Measurements from ENCODE around the gene DIP2A. TPM values are rescaled to one million over a fixed set of nuclear protein-coding genes. Genes with fewer than 3 reads are reported as not detected.

The DIP2A gene
- total and polyA plus RNA-seq, 2 experiments from 2014 or later = 19.8 to 24.6 TPM

DNA sequence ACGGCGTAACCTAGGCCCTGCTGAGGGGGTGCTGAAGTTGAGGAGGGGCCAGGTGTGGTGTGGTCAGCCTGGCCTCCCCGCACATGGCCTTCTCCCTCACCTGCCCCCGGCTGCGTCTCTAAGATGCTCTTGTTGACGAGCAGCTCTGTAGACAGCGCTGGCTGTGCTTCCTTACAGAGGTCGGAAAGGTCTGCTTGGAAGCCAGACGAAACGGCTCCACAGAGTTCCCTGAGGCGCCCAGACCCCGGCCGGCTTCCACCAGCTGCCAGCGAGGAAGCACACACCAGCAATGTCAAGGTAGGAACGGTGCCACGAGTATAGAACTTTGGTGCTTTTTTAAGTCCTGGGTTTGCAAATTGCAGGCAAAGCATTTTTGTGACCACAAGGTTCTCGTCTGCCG lies 18.8 kb upstream of the DIP2A start:
- H4K20me1 ChIP-seq (ENCODE audit: insufficient read depth, poor library complexity, severe bottlenecking) = no peaks in the 10 kb centered on the region
- 94% methylated on average over 18 of the region's 18 CpGs for WGBS (ENCODE audit: low lambda C conversion rate, missing lambda C conversion rate)
- H3K27ac ChIP-seq = no peak overlapping the region
- H3K4me3 ChIP-seq = no peak overlapping the region
- DNase-seq (ENCODE audit: low spot score) = no peak
- H3K36me3 ChIP-seq (replicated peaks; ENCODE audit: insufficient read depth, low read depth) = no peaks in the 10 kb centered on the region
- H3K79me2 ChIP-seq = no peaks in the 10 kb centered on the region
- H2AFZ ChIP-seq = no peak overlapping the region
- no peak for TF ChIP-seq EZH2 (IDR thresholded peaks at IDR 0.05; ENCODE audit: borderline replicate concordance)
- TF ChIP-seq, protein P1, sequence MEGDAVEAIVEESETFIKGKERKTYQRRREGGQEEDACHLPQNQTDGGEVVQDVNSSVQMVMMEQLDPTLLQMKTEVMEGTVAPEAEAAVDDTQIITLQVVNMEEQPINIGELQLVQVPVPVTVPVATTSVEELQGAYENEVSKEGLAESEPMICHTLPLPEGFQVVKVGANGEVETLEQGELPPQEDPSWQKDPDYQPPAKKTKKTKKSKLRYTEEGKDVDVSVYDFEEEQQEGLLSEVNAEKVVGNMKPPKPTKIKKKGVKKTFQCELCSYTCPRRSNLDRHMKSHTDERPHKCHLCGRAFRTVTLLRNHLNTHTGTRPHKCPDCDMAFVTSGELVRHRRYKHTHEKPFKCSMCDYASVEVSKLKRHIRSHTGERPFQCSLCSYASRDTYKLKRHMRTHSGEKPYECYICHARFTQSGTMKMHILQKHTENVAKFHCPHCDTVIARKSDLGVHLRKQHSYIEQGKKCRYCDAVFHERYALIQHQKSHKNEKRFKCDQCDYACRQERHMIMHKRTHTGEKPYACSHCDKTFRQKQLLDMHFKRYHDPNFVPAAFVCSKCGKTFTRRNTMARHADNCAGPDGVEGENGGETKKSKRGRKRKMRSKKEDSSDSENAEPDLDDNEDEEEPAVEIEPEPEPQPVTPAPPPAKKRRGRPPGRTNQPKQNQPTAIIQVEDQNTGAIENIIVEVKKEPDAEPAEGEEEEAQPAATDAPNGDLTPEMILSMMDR (IDR thresholded peaks at IDR 0.05; ENCODE audit: poor library complexity) = no peak
- no peak for TF ChIP-seq EZH2phosphoT487 (IDR thresholded peaks at IDR 0.05; ENCODE audit: low read depth, severe bottlenecking, unreplicated experiment)
- no peaks in the 10 kb centered on the region for H3K9me3 ChIP-seq (ENCODE audit: low read depth)
- no peaks in the 10 kb centered on the region for H3K9me2 ChIP-seq (replicated peaks; ENCODE audit: insufficient read depth)
- no peaks in the 10 kb centered on the region for H3K4me1 ChIP-seq (ENCODE audit: insufficient read depth)
- no peaks in the 10 kb centered on the region for H3K27me3 ChIP-seq
- H3K4me2 ChIP-seq = no peak overlapping the region

DNA sequence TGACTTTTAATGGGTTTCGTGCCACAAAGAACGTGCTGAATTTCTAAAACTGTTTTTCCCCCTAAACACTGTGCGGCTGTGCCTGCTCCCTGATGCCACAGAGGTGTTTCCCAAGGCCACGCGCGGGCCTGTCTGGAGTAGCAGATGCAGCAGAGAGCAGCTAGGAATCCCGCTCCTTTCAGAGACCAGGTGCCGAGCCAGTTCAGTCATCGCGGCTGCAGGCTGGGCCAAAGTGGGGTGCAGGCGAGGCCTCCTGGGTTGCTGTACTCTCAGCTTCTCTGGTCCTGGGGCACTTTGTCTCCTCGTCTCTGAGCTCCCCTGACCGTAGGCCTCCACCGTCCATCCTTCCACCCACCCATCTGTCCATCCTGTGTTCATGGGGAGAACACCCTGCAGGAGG lies 17.4 kb upstream of the DIP2A start:
- Histone ChIP-seq H4K20me1 (ENCODE audit: insufficient read depth, poor library complexity, severe bottlenecking) (no peaks in the 10 kb centered on the region), H3K4me1 (ENCODE audit: insufficient read depth) (no peaks in the 10 kb centered on the region), H3K4me3 (no peak overlapping the region), H3K36me3 (replicated peaks; ENCODE audit: insufficient read depth, low read depth) (no peaks in the 10 kb centered on the region), H3K4me2 (no peak overlapping the region), H3K27me3 (no peaks in the 10 kb centered on the region), H3K9me2 (replicated peaks; ENCODE audit: insufficient read depth) (no peaks in the 10 kb centered on the region), H3K27ac (no peak overlapping the region), H3K79me2 (no peaks in the 10 kb centered on the region), H2AFZ (no peak overlapping the region), H3K9me3 (ENCODE audit: low read depth) (no peaks in the 10 kb centered on the region)
- DNase-seq (ENCODE audit: low spot score) = no peak
- no peak for TF ChIP-seq EZH2phosphoT487 (IDR thresholded peaks at IDR 0.05; ENCODE audit: low read depth, severe bottlenecking, unreplicated experiment)
- no peak for TF ChIP-seq EZH2 (IDR thresholded peaks at IDR 0.05; ENCODE audit: borderline replicate concordance)
- TF ChIP-seq, protein P1 (IDR thresholded peaks at IDR 0.05; ENCODE audit: poor library complexity) = no peak
- WGBS (ENCODE audit: low lambda C conversion rate, missing lambda C conversion rate) = 98% methylated on average over 14 of the region's 14 CpGs

DNA sequence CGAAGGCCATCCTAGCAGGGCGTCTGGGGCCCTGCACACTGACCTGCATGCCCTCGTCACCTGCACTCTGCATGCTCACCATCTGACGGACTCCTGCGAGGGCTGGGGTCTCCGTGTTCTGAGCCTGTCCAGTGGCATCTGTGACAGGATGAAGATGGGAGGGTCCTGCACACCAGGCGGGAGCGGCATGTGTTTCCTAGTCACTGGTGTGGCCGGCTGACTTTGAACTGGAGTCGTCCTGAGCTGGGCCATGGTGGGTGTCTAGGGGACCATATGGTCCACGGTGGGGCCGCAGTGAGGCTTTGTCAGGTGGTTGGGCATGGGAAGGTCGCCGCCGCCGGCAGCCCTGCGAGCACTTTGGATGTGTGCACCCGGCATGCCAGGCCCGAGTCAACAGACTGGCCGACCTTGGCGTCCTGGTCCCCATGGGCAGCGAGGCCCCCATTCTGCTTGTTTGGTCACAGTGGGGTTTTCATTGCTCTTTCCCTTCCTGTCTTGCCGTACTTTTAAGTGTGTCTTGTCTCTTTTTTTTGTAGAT lies 16.7 kb upstream of the DIP2A start:
- no peaks in the 10 kb centered on the region for H3K79me2 ChIP-seq
- no peaks in the 10 kb centered on the region for H3K36me3 ChIP-seq (replicated peaks; ENCODE audit: insufficient read depth, low read depth)
- no peak overlapping the region for H3K27ac ChIP-seq
- no peaks in the 10 kb centered on the region for H4K20me1 ChIP-seq (ENCODE audit: insufficient read depth, poor library complexity, severe bottlenecking)
- no peak for DNase-seq (ENCODE audit: low spot score)
- no peaks in the 10 kb centered on the region for H3K4me1 ChIP-seq (ENCODE audit: insufficient read depth)
- no peak overlapping the region for H3K4me3 ChIP-seq
- no peaks in the 10 kb centered on the region for H3K9me2 ChIP-seq (replicated peaks; ENCODE audit: insufficient read depth)
- H2AFZ ChIP-seq = no peak overlapping the region
- H3K27me3 ChIP-seq = no peaks in the 10 kb centered on the region
- no peak overlapping the region for H3K4me2 ChIP-seq
- TF ChIP-seq EZH2phosphoT487 (IDR thresholded peaks at IDR 0.05; ENCODE audit: low read depth, severe bottlenecking, unreplicated experiment) = no peak
- no peak for TF ChIP-seq EZH2 (IDR thresholded peaks at IDR 0.05; ENCODE audit: borderline replicate concordance)
- TF ChIP-seq, protein P1 (IDR thresholded peaks at IDR 0.05; ENCODE audit: poor library complexity) = no peak
- no peaks in the 10 kb centered on the region for H3K9me3 ChIP-seq (ENCODE audit: low read depth)
- WGBS (ENCODE audit: low lambda C conversion rate, missing lambda C conversion rate) = 97% methylated on average over 23 of the region's 23 CpGs

Measured in hepatocyte (in vitro differentiated cells).